Measurements from ENCODE around the gene LRCOL1. TPM values are rescaled to one million over a fixed set of nuclear protein-coding genes. Genes with fewer than 3 reads are reported as not detected.

LRCOL1 gene
- polyA plus RNA-seq, 1 donor = 2.4 TPM

DNA sequence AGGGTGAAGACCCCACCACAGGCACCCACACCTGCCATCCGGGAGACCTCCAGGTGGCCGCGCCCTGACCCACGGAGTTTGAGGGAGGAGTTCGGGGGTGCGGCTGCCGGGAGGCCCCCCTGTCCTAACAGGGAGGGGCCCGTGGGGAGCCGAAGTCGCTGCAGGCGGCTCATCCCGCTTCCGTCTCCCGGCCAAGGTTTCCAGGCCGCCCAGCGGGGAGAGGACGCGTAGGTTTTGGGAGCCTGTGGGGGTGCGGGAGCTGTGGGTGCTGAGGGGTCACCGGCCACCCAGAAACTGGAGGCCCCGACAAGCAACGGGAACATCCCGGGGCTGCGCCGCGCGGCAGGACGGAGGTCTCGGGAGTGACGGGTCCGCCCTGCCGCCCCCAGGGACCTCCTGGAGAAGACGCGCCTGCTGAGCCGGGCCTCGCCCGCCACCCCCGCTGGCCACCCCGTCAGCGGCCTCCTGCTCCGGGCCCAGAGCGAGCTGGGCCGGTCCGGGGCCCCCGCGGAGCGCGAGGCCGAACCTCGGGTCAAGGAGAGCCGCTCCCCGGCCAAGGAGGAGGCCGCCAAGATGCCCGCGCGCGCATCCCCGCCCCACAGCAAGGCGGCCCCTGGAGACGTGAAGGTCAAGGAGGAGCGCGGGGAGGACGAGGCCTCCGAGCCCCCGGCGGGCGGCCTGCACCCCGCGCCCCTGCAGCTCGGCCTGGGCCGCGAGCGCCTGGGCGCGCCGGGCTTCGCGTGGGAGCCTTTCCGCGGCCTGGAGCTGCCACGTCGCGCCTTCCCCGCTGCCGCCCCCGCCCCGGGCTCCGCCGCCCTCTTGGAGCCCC lies 27.6 kb downstream of the LRCOL1 start:
- DNase-seq = no peak

DNA sequence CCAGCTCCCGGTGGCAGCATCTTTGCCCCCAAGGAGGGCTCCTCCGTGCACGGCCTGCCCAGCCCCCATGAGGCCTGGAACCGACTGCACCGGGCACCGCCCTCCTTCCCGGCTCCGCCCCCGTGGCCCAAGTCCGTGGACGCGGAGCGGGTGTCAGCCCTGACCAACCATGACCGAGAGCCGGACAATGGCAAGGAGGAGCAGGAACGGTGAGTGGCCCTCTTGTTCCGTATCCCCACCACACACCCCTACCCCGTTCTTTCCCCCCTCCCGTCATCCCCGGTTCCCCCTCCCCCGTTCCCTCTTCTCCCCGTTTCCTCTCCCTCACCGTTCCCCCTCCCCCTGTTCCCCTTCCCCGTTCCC lies 28.3 kb downstream of the LRCOL1 start:
- no peak for DNase-seq

DNA sequence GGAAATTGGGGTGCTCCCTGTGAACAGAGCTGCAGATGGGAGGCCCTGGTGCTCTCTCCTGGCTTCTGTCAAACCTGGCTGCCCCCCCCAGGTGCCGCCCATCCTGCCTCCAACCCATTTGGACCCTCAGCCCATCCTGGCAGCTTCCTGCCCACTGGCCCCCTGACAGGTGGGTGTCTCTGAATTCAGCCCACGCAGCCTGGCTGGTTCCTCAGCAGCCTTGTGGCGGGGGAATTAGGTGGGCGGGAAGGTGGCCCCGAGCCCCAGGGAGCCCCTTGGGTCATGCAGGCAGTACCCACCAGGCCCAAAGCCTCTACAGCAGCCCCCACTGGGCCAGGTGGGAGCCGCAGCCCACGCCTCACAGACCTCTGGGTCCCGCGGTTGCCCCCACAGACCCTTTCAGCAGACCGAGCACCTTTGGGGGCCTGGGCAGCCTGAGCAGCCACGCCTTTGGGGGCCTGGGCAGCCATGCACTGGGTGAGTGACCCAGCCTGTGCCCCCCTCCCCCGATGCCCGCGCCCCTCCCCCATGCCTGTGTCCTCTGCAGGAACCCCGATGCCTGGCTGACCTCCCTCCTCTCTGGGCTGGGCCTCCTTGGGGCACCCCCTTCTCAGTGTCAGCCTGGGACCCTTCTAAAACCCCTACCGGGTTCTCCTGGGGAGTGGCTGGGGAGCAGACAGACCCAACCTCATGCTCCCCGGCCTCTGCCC lies 28.9 kb downstream of the LRCOL1 start:
- no peak for DNase-seq

DNA sequence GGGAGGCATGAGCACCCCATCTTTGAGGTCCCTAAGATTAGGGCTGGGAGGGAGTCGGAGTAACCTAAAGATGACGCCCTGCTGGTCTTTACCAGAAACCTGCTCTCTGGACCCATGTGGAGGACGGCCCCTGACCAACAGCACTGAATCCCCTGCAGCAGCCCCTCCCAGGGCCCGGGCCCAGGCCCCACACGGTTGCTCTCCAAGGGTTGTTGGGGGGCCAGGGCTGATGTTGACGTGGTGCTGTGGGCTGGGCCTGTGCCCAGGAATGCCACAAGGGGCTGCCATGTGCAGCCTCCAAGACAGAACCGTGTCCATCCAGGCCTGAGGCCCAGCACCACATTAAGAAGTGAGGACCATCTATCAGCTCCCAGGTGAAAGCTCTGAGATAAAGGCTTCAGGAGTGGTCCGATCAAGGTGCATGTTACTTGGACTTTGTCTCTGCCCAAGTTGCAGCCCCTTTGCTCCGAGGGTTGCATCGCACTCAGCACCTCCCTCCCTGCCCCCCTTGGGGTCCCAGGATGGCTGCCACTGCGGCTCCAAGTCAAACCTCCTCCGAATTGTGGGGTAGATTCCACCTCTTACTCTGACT lies 29.6 kb downstream of the LRCOL1 start:
- no peak for DNase-seq

GRCh38 chr12:132579744-132580143 lies 30.6 kb downstream of the LRCOL1 start:
- no peak for DNase-seq

DNA sequence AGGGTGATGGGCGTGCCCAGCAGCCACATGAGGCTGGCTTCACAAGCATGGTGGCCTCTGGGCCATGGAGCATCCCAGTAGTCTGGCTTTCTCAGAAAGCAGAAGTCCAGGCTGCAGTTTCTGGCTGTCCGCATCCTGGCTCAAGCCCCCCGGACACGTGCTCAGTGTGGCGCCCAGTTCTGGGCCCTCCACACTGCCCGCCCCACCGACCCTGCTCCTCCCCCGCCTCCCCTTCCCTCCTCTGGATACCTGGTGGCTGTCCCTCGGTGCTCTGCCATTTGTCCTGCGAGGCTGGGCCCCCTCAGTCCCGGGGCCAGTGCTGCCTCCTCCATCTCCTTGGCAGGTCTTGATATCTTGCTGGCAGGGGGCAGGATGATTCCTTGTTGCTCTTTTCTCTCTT lies 31.6 kb downstream of the LRCOL1 start:
- no peak for DNase-seq

- DNase-seq = no peak
These were observed 32.3 kb downstream of the LRCOL1 start for GRCh38 chr12:132578118-132578517.

DNA sequence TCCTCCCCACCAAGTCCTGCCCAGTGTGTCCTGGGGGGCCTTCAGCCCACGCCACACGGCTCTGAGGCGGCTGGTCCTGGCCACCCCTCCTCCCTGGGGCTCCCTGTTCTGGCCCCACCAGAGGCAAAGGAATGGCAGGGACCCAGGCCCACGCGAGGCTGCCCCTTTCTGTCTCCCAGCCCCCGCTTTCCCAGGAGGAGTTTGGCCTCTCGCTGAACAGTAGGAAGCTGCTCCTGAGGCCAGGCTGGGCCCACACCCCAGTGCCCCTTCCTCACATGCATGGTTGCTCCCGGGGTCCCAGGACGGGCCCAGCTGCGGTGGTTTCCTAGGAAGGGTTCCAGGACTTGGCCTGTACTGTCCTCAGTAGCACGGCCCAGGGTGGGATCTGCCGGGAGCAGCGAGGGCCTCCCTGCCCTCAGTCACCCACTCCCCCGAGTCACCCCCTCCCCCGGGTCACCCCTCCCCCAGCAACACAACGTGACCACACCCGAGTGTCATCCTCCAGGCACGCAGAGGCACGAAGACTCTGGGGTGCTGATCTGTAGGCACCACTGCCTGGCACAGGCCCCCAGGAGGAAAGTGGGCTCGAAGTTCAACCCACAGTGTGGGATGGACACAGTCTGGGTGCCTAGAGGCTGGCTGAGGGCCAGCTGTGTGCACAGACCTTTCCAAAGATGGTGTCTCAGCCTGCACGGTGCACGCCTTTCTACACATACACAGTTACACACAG lies 33.0 kb downstream of the LRCOL1 start:
- no peak for DNase-seq

DNA sequence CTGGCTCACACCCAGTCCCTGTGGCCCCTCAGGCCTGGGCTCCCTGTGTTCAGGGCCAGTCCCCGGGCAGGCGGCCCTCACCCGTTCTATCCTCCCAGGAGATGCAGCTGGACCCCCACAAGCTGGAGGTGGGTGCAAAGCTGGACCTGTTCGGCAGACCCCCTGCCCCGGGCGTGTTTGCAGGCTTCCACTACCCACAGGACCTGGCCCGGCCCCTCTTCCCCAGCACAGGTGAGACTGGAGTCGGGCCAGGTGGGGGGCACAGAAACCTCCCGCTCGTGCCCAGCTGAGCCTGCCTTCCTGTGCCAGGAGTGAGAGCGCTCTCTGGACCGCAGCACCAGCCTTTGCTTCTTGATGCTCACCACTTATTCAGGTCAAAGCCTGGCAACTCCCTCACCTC lies 33.7 kb downstream of the LRCOL1 start:
- no peak for DNase-seq

DNA sequence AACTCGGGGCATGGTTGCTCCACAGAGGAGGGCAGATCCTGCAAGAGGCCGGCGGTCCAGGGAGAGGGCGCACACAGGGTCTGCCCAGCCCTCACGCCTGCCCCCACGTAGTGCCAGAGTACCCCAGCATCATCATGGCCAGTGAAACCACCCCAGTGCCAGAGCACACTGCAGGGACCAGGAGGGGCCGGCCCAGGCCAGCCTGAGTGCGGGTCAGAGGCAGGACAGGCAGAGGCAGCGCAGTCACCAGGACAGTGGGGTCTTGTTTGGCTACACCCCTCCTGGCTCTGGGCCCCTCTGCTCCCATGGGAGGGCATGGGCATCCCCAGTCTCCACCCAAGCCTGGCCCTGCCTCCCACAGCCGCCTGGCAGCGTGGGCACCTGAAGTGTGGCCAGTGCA lies 34.7 kb downstream of the LRCOL1 start:
- no peak for DNase-seq

DNA sequence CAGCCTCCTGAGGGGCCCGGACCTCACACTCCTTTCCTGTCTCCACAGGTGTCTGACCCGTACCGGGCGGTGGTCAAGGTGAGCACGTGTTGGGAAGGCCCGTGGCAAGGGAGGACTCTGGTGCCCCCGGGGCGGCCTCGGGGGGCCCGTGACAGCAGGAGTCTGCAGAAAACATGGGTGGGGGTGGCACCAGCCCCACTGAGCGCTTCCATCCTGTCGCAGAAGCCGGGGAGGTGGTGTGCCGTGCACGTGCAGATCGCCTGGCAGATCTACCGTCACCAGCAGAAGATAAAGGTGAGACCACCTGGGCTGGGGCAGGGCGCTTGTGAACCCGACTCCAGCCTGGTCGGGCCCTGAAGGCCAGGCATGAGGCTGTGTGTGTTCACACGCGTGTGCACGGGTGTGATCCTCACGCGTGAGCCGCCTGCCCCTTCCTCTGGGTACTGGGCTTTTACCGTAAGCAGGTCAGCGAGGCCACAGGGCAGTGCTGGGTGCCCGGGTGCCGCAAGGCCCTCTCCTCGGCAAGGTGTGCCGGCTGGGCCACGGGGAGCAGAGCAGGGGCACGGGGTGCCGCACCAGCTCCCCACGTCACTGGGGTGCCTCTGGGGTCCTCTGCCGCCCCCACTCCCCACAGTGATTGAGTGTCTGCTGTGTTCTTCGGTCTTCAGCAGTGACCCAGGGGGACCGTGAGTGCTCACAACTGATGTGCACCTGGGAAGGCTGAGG lies 35.9 kb downstream of the LRCOL1 start:
- no peak for DNase-seq

DNA sequence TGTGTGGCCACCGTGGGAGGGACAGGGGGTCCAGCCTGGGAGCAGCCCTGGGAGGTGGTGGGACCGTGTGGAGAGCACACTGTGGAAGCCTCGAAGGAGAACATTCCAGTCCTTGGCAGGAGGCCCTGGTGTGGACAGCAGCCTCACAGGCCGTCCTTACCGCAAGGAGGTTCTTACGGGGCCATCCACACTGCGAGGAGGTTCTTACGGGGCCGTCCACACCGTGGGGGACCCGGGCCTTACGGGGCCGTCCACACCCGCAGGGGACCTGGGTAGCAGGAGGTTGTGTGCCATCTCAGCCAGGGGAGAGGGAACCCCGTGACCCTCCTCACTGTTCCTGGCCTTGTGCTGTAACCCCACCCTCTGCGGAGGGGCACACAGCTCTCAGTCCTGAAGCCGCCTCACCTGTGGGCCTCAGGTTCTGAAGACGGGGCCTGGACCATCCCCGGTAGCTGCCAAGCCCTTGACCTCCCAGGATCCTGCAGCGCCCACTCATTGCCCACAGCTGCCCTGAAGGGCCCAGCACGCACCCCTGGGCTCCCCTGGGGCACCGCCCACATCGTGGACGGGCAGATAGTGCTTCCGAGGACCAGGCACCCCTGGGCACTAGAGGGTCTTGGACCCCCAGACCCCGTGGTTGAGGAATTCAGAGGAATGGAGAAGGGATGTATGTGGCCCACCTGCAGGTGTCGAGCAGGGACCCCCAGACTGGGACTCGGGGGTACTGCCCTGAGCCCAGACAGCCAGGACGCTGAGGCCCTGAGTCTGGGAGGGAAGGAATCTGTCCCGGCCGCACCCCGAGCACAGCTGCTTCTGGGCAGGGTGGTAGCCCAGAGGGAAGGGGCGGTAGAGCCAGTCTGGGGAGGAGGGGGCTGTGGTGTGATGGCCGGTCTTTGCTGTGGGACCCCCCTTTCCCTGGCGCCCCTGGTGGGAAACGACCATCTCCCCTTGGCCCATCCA lies 37.3 kb downstream of the LRCOL1 start:
- no peak for DNase-seq

DNA sequence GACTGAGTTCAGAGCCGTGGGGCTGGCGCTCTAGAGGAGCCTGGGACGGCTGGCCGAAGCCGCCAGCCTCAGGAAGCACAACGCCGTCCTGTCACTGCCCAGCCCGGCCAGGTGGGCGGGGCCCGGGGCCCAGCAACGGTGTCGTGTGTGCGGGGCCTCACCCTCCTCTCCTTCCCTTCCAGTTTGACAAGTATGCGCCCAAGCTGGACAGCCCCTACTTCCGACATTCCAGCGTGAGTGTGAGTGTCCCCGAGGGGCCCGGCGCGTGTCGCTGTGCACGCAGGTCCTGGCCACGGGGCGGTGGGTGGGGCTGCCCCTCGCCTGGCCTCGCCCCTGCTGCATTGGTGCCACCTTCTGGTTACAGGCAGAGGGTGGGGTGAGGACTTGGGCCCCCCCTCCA lies 38.3 kb downstream of the LRCOL1 start:
- DNase-seq = no peak

- no peak for DNase-seq
These were observed 38.8 kb downstream of the LRCOL1 start for GRCh38 chr12:132571598-132571997.

GRCh38 chr12:132571051-132571450 lies 39.3 kb downstream of the LRCOL1 start:
- no peak for DNase-seq

- no peak for DNase-seq
These were observed 39.7 kb downstream of the LRCOL1 start for GRCh38 chr12:132570635-132571034.

GRCh38 chr12:132569856-132570480 lies 40.4 kb downstream of the LRCOL1 start:
- no peak for DNase-seq

- no peak for DNase-seq
These were observed 41.4 kb downstream of the LRCOL1 start for GRCh38 chr12:132568826-132569480.

- DNase-seq = no peak
These were observed 42.1 kb downstream of the LRCOL1 start for GRCh38 chr12:132568301-132568700.
